Endodermal cell (in vitro differentiated cells): ENCODE data around the gene DIP2B. TPM values are rescaled to one million over a fixed set of nuclear protein-coding genes. Genes with fewer than 3 reads are reported as not detected.
"Not testable (repeated sequence)": the region's sequence is repeated elsewhere in the genome, so short reads cannot be mapped to it uniquely, and the experiment has no call there.

Experiments
- DNase-seq: peaks from one replicate; pipeline ENCODE4 v3.0.0-alpha.2; 2017
- H3K27ac ChIP-seq: 2 replicates; pipeline ENCODE4 v1.5.1; 2013; ENCODE audit warnings: mild to moderate bottlenecking, low read depth, low read length, moderate library complexity
- H3K27me3 ChIP-seq: 2 replicates; pipeline ENCODE4 v1.6.1; 2013; ENCODE audit warnings: mild to moderate bottlenecking, low read length, moderate library complexity; ENCODE audit not compliant: insufficient read depth, control insufficient read depth, poor library complexity, severe bottlenecking
- H3K36me3 ChIP-seq: 2 replicates; pipeline ENCODE4 v1.7.0; 2013; ENCODE audit warnings: mild to moderate bottlenecking, low read length, moderate library complexity; ENCODE audit not compliant: control insufficient read depth, insufficient read depth
- H3K4me1 ChIP-seq: one replicate; pipeline ENCODE4 v1.7.0; 2013; ENCODE audit warnings: low read length; ENCODE audit not compliant: control insufficient read depth, insufficient read depth
- H3K4me3 ChIP-seq: 2 replicates; pipeline ENCODE4 v1.5.1; 2013; ENCODE audit warnings: mild to moderate bottlenecking, low read length, moderate library complexity
- H3K9ac ChIP-seq: 2 replicates; pipeline ENCODE4 v1.6.1; 2013; ENCODE audit warnings: mild to moderate bottlenecking, low read length, moderate library complexity; ENCODE audit not compliant: poor library complexity, severe bottlenecking; ENCODE audit errors: extremely low read depth
- H3K9me3 ChIP-seq: 2 replicates; pipeline ENCODE4 v1.6.1; 2013; ENCODE audit warnings: mild to moderate bottlenecking, low read length, moderate library complexity; ENCODE audit not compliant: control insufficient read depth
- H3K27ac Mint-ChIP-seq: 2 replicates; pipeline ENCODE4 v1.8.0; 2020; ENCODE audit warnings: mixed read lengths
- H3K27me3 Mint-ChIP-seq: 2 replicates; pipeline ENCODE4 v1.8.0; 2021; ENCODE audit warnings: mild to moderate bottlenecking, mixed read lengths; ENCODE audit not compliant: insufficient read depth
- H3K36me3 Mint-ChIP-seq: 2 replicates; pipeline ENCODE4 v1.8.0; 2020; ENCODE audit warnings: low read depth, mixed read lengths
- H3K4me1 Mint-ChIP-seq: 2 replicates; pipeline ENCODE4 v1.8.0; 2020; ENCODE audit warnings: mixed read lengths
- H3K4me3 Mint-ChIP-seq: 2 replicates; pipeline ENCODE4 v1.8.0; 2020; ENCODE audit warnings: mild to moderate bottlenecking, moderate library complexity, mixed read lengths
- H3K9me3 Mint-ChIP-seq: 2 replicates; pipeline ENCODE4 v1.8.0; 2020; ENCODE audit warnings: mild to moderate bottlenecking, mixed read lengths
- WGBS, 2 experiments: methylation state at CpG; one replicate each; pipeline versions ENCODE4 v1.1.5 to v1.1.7; 2013; ENCODE audit warnings: missing lambda C conversion rate in 2 of 2, mixed read lengths in 1 of 2; ENCODE audit not compliant: insufficient coverage in 1 of 2, insufficient read length in 1 of 2; 5-methylcytosine and 5-hydroxymethylcytosine counted together
- total RNA-seq, 2 donors: library from RNA; stranded (reverse); fragmentation: NEBNext Ultra II Directional in 1 of 2; extraction: Animal tissue kit (Norgen Biotek cat#: 25700) in 1 of 2; gene quantifications; 2 replicates in 1 of 2; 3 replicates in 1 of 2; pipeline ENCODE4 v1.2.1, GENCODE V29; 2021
- TF ChIP-seq, protein P1 (sequence below): fragments of 200-600 bp; sonication (generic); conservative IDR thresholded peaks from 2 replicates; pipeline ENCODE4 v1.5.0; 2021; ENCODE audit warnings: antibody characterized with exemption, mild to moderate bottlenecking

DIP2B gene
- total RNA-seq, 2 donors from 2014 or later: 20.6 to 21.3 TPM

DNA sequence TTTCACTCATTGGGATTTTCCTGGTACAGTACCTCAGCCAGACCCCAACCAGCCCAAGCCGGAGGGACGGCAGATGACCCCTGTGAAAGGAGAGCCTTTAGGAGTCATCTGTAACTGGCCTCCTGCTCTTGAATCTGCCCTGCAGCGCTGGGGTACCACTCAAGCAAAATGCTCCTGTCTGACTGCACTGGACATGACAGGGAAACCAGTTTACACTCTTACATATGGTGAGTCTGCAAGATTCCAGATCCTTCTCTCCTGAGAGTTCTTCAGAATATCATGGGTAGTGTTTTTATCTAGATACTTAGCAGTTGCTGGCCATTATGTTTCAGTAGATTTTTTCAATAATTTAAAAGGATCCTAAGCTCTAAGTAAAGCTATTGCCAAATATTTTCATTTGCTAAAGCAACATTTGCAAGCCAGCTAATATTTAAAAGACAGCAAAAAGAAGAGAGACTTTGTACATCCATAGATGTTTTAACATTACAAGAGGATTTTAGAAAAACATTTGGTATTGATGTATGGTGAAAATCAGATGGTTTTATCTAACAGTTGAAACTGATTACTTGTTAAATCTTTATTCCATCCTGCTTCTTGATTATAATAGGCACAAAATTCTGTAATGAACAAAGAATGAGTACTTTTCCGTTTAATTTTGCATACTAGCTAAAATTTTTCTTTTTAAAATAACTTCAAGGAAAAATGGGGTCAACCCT is 174.0 kb downstream of the DIP2B start:
- Histone ChIP-seq H3K27ac (no peak overlapping the region), H3K9ac (no peak overlapping the region), H3K4me3 (no peak overlapping the region), H3K27me3 (no peaks in the 10 kb centered on the region), H3K36me3 (peaks cover 58% of the 10 kb centered on the region), H3K9me3 (no peaks in the 10 kb centered on the region), H3K4me1 (no peaks in the 10 kb centered on the region)
- Mint-ChIP-seq H3K4me3 (no peak overlapping the region), H3K4me1 (no peaks in the 10 kb centered on the region), H3K27me3 (no peaks in the 10 kb centered on the region), H3K36me3 (peaks cover 57% of the 10 kb centered on the region), H3K27ac (no peak overlapping the region), H3K9me3 (no peaks in the 10 kb centered on the region)
- TF ChIP-seq, protein P1, sequence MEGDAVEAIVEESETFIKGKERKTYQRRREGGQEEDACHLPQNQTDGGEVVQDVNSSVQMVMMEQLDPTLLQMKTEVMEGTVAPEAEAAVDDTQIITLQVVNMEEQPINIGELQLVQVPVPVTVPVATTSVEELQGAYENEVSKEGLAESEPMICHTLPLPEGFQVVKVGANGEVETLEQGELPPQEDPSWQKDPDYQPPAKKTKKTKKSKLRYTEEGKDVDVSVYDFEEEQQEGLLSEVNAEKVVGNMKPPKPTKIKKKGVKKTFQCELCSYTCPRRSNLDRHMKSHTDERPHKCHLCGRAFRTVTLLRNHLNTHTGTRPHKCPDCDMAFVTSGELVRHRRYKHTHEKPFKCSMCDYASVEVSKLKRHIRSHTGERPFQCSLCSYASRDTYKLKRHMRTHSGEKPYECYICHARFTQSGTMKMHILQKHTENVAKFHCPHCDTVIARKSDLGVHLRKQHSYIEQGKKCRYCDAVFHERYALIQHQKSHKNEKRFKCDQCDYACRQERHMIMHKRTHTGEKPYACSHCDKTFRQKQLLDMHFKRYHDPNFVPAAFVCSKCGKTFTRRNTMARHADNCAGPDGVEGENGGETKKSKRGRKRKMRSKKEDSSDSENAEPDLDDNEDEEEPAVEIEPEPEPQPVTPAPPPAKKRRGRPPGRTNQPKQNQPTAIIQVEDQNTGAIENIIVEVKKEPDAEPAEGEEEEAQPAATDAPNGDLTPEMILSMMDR: no peak
- no peak for DNase-seq
- WGBS, 2 experiments: 93 to 100% methylated on average over 3 to 4 of the region's 4 CpGs

DNA sequence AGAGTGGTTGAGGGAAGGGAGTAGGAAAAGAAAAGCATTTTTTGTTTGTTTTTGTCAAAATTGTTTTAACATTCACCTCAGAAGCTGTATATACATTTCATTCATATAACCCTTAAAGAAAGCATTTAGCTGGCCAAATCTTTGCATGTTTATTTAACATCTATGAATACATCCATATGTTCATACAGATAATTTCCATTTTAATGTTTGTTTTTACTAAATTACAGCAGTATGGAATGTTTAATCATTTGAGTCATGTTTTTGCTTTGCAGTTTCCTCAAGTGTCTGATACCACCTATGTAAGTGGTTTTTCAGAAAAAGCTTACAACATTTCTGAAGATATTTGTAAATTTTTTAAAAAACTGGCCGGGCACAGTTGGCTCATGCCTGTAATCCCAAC is 174.8 kb downstream of the DIP2B start:
- Histone ChIP-seq H3K9ac (no peak overlapping the region), H3K27me3 (no peaks in the 10 kb centered on the region), H3K9me3 (no peaks in the 10 kb centered on the region), H3K4me3 (no peak overlapping the region), H3K4me1 (no peaks in the 10 kb centered on the region), H3K27ac (no peak overlapping the region), H3K36me3 (peaks cover 59% of the 10 kb centered on the region)
- H3K27me3 Mint-ChIP-seq: no peaks in the 10 kb centered on the region
- no peak for DNase-seq
- no peak overlapping the region for H3K27ac Mint-ChIP-seq
- TF ChIP-seq, protein P1: no peak
- H3K4me3 Mint-ChIP-seq: no peak overlapping the region
- no peaks in the 10 kb centered on the region for H3K9me3 Mint-ChIP-seq
- WGBS, 2 experiments: 97 to 100% methylated on average over 1 of the region's 1 CpG
- H3K36me3 Mint-ChIP-seq: peaks cover 53% of the 10 kb centered on the region
- no peaks in the 10 kb centered on the region for H3K4me1 Mint-ChIP-seq

DNA sequence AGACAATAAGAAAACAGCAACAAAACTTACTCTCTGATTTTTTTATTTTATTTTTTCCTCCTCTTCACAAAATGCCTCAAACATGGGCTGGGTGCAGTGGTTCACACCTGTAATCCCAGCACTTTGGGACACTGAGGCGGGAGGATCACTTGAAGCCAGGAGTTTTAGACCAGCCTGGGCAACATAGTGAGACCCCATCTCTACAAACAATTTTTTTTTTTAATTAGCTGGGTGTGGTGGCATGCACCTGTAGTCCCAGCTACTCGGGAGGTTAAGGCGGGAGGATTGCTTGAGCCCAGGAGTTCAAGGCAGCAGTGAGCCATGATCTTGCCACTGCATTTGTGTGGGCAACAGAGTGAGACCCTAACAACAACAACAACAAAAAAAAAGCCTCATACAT is 176.3 kb downstream of the DIP2B start:
- not testable (repeated sequence) for H3K27ac ChIP-seq, H3K27me3 ChIP-seq, H3K9me3 ChIP-seq, DNase-seq, H3K9me3 Mint-ChIP-seq, H3K4me3 Mint-ChIP-seq, H3K27me3 Mint-ChIP-seq, H3K4me1 ChIP-seq, H3K9ac ChIP-seq, H3K27ac Mint-ChIP-seq, H3K4me1 Mint-ChIP-seq, H3K4me3 ChIP-seq
- peaks cover 43% of the 10 kb centered on the region for H3K36me3 Mint-ChIP-seq
- 81 to 100% methylated on average over 3 of the region's 3 CpGs for WGBS, 2 experiments
- peaks cover 45% of the 10 kb centered on the region for H3K36me3 ChIP-seq

DNA sequence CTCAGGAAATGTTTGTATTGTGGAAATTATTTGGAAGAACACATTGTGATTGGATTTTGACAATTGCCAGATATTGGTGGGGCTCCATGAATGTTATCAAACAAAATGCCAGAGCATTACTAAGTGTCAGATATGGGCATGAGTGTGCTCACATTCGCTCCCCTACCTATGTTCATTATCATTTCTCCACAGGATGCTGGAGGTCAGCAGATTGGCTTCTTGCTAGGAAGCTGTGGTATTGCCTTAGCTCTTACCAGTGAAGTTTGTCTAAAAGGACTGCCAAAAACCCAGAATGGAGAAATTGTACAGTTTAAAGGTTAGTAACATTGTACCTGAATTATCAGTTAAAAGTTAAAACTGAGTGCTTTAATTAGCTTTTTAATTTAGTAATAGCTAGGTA is 180.9 kb downstream of the DIP2B start:
- TF ChIP-seq, protein P1: no peak
- no peak for DNase-seq
- H3K27ac ChIP-seq: no peak overlapping the region
- H3K27me3 Mint-ChIP-seq: no peaks in the 10 kb centered on the region
- no peak overlapping the region for H3K4me3 Mint-ChIP-seq
- no peak overlapping the region for H3K9ac ChIP-seq
- H3K9me3 Mint-ChIP-seq: no peaks in the 10 kb centered on the region
- no peak overlapping the region for H3K27ac Mint-ChIP-seq
- 83 to 100% methylated on average over 1 of the region's 1 CpG for WGBS, 2 experiments
- H3K4me1 Mint-ChIP-seq: peaks cover 21% of the 10 kb centered on the region
- peaks cover 50% of the 10 kb centered on the region for H3K36me3 Mint-ChIP-seq
- no peak overlapping the region for H3K4me3 ChIP-seq
- H3K9me3 ChIP-seq: no peaks in the 10 kb centered on the region
- H3K36me3 ChIP-seq: peaks cover 31% of the 10 kb centered on the region
- H3K4me1 ChIP-seq: peaks cover 5% of the 10 kb centered on the region
- no peaks in the 10 kb centered on the region for H3K27me3 ChIP-seq
